Stimulated activated CD4-positive, alpha-beta T cell treated with anti-CD3 and anti-CD28 coated beads, Interleukin-12 subunit alpha, Interleukin-12 subunit beta, amount 100 ng/mL, for 24 hours (primary cell): ENCODE measurements around the gene ATG7.
"Not testable (repeated sequence)": the region's sequence is repeated elsewhere in the genome, so short reads cannot be mapped to it uniquely, and the experiment has no call there.

Experiments used
- DNase-seq, 2 experiments: peaks; one replicate each; pipeline ENCODE4 v3.0.0-alpha.2; 2020; ENCODE audit warnings: low read depth in 2 of 2

The ATG7 gene

GRCh38 chr3:11509173-11510000 lies 237.2 kb downstream of the ATG7 start:
- no peak for DNase-seq

DNA sequence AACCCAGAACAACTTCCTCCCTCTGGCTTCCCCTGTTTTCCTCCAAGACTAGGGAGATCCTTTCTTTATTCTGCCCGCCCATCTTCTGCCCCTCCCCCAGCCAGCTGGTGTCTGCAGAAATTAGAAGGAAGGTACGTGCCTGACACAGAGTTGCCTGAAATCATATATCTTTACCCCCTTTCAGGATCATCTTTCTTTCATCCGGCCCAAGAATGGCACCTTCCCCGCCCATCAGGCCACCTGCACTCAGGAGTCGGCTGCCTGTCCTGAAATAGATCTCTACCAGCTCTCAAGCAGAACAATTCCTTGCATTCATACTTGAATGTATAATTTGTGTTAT lies 237.8 kb downstream of the ATG7 start:
- DNase-seq, result no peak

DNA sequence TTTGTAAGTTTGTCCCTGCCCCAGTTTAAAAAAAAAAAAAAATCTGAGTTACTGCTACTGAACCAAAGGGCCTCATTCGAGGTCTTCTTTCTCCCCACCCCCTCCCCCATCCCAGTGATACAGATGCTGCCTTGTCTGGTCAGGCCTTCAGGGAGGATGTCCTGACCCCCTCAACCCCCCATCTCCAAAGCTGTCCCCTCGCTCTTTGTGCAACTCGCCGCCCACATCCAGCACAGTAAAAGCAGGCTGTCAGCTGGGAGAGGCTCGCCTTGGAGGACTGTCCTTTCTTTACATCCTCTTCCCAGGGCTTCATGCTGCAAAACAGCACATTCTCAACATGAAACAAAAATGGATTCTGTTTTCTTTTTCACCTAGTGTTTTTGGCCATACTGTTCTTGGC lies 238.2 kb downstream of the ATG7 start:
- DNase-seq, result no peak

DNA sequence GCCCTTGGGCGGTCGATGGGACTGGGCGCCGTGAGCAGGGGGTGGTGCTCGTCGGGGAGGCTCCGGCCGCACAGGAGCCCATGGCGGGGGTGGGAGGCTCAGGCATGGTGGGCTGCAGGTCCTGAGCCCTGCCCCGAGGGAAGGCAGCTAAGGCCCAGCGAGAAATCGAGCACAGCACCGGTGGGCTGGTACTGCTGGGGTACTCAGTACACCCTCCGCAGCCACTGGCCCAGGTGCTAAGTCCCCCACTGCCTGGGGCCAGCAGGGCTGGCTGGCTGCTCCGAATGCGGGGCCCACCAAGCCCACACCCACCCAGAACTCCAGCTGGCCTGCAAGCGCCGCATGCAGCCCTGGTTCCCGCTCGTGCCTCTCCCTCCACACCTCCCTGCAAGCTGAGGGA lies 239.4 kb downstream of the ATG7 start:
- DNase-seq, result not testable (repeated sequence)

- DNase-seq, result not testable (repeated sequence)
Measured at GRCh38 chr3:11513125-11513816, 241.1 kb downstream of the ATG7 start.

GRCh38 chr3:11513817-11514135 lies 241.6 kb downstream of the ATG7 start:
- DNase-seq, result no peak

DNA sequence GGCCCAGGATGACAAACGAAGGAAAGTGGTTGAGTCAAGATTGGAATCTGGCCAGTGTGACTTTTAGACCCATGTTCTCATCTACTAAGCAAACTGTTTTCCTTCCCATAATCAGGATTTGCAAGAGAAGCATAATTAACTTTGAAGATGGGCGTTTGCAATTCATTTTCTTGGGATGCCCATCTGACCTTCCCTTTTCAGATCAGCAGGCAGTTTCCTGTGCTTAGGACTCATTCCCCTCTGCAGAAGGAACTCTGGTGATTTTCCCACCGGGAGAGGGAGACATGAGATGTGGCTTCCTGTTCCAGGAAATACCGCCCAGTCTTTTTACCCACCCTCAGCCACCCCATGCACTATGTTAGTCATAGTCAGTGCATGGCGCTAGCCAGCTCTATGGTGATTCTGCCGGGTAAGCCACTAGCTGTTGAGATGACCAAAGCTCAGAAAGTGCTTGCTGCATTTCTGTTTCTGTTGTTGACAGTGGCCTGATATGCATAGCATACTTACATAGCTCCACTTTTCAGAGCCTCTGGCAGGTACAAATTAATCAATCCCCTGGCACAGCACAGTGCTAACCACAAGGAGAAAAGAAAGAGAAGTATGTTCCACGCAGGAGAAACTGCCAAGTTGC lies 242.1 kb downstream of the ATG7 start:
- DNase-seq, result no peak

DNA sequence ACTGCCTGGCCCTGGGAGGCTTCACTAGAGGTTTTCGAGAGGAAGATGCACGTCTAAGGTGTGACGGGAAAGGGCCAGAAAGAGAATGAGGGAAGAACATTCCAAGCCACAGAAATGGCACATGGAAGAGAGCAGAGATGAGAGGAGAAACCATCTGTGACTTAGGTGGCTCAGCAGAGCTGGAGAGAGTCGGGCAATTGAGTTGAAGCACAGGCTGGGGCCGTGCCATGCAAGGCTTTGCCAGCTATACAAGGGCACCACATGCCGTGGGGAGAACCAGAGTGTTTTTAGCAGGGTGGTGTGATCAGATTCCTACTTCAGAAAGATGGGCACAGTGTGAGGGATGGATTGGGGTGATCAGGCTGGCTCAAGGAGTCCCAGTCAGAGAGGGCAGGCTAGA lies 245.4 kb downstream of the ATG7 start:
- DNase-seq, result no peak

DNA sequence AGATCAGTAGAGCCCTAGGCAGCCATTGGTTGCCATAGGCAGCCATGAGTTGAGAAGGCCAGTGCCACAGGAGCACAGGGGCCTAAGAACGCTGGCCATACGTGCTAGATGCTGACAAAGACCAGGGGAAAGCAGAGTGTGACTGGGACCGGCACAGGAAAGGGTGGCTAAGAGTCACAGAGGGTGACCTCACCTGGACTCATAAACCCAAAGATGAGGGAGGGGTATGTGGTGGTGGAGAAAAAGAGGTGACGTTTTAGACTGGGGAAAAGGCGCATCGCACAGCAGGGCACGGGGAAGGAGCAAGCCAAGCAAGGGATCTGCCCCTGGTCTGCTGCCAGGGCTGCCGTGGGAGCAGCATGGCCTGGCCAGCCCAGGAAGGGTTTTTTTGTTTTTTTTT lies 249.0 kb downstream of the ATG7 start:
- DNase-seq, result no peak

GRCh38 chr3:11522398-11522715 lies 250.2 kb downstream of the ATG7 start:
- DNase-seq, result no peak

DNA sequence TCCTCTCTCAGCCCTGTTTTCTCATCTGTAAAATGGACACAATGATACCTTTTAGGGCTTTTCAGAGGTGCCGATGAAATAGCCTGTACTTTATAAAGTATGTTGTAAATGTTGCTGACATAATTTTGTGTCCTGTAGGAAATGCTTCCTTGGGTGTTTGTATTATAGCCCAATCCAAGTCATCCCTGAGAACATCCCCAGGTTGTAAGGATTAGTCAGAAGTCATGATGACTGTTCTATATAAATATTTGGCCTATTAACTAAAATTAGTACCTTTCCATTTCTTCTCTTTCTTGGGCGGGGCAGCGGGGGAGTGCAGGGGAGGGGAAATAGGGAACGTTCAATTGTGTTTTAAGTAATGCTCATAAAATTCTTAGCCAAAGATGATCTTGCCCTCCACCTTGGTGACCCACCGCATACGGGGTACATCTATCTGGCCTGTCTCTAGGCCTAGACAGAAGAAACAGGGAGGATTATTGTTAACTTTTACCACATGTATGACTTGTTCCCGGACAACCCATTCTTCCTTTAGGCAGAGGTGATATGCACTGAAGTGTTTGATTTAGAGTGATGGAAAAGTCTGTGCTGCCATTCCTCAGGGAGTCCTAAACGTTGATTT lies 250.9 kb downstream of the ATG7 start:
- no peak for DNase-seq

- no peak for DNase-seq
Measured at GRCh38 chr3:11523572-11524101, 251.4 kb downstream of the ATG7 start.

GRCh38 chr3:11526121-11526520 lies 253.9 kb downstream of the ATG7 start:
- DNase-seq, result not testable (repeated sequence)

- no peak for DNase-seq
Measured at GRCh38 chr3:11529281-11529680, 257.1 kb downstream of the ATG7 start.

- no peak for DNase-seq
Measured at GRCh38 chr3:11530153-11530721, 258.0 kb downstream of the ATG7 start.

DNA sequence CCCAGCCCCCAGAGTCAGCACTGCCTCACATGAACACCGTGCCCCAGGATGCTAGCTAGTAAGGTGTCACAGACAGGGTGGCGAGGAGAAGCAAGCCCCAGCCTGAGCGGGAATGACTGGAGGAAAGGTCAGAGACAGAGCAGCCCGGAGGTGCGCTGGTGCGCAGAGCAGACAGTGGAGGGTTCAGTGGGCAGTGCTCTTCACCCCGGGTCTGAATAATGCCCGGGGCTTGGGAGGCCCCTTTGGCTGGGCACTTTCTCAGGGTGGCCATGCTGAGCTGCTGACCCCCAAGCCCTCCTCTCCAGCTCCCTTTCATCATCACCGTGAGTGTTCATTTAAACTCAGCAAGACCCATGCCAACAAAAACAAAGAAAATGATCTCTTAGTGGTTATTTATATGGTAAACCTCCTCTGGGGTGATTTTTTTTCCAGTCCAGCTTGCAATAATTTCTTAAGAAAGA lies 260.8 kb downstream of the ATG7 start:
- no peak for DNase-seq

GRCh38 chr3:11534011-11534792 lies 262.0 kb downstream of the ATG7 start:
- DNase-seq, result no peak

DNA sequence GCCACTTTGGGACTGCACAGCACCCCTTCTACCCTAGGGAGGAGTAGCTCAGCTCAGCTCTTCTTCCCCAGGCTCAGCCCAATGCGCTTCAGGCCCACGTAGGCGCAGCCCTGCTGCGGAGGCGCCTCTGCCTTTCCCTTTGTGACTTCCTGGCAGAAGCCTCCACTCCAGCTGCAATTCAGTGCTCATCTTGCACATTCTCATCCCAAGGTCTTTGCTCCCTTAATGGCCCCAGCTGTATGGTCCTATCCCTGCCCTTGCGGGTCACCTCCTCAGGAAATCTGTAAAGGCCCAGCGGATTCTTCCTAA lies 262.6 kb downstream of the ATG7 start:
- DNase-seq, result no peak

DNA sequence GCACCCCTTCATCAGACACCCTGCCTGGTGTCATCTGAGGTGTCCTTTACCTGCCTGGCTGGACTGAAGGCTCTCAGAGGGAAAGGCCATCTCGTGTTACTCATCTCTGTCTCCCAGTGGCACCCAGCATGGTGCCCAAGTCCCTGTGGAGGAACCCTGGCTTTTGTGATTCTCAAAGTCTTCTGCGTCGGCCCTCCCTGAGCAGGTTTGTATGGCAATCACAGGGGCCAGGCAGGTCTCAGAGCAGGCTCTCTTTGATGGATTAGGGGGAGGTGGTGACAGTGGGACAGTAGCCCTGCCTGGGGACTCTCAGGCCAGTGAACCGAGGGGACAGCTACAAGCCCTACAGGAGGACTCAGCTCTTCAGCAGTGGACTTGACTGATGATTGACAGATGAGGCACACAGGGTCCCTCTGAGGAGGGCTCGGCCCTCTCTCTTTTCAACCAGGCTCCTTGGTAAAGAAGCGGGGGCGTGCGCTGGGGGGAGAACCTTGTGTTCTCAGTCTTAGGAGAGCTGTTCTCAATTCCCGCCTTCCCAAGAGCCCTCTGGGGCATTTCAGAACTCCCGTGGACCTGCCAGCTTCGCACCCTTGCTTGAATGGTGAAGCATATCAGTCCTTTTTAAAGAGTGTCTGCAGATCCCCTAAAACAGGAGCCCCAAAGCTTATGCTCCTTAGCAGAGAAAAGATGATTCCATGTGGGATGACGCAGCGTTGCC lies 263.2 kb downstream of the ATG7 start:
- no peak for DNase-seq

- no peak for DNase-seq
Measured at GRCh38 chr3:11536132-11536935, 264.1 kb downstream of the ATG7 start.
